ENCODE data around the gene ADRM1.

The ADRM1 gene

GRCh38 chr20:62337558-62338293, 34.9 kb downstream of the ADRM1 start:
- no peak for TF ChIP-seq CTCF (IDR thresholded peaks at IDR 0.05; ENCODE audit: low read depth, low read length, missing control alignments)
- no peak overlapping the region for H3K4me3 ChIP-seq (ENCODE audit: low read depth, low read length)
- in situ Hi-C loops (cut with HindIII; ENCODE audit: low sequenced_read_pairs) = no loop called here
- no peak for DNase-seq (ENCODE audit: low read depth)

GRCh38 chr20:62338294-62338620, 35.5 kb downstream of the ADRM1 start:
- in situ Hi-C loops (cut with HindIII; ENCODE audit: low sequenced_read_pairs) = no loop called here
- H3K4me3 ChIP-seq (ENCODE audit: low read depth, low read length) = no peak overlapping the region
- no peak for TF ChIP-seq CTCF (IDR thresholded peaks at IDR 0.05; ENCODE audit: low read depth, low read length, missing control alignments)
- DNase-seq (ENCODE audit: low read depth) = no peak

GRCh38 chr20:62339647-62340062, 36.9 kb downstream of the ADRM1 start:
- TF ChIP-seq CTCF (IDR thresholded peaks at IDR 0.05; ENCODE audit: low read depth, low read length, missing control alignments) = no peak
- DNase-seq (ENCODE audit: low read depth) = no peak
- no peak overlapping the region for H3K4me3 ChIP-seq (ENCODE audit: low read depth, low read length)
- in situ Hi-C loops (cut with HindIII; ENCODE audit: low sequenced_read_pairs) = no loop called here

- TF ChIP-seq CTCF (IDR thresholded peaks at IDR 0.05; ENCODE audit: low read depth, low read length, missing control alignments) = no peak
- in situ Hi-C loops (cut with HindIII; ENCODE audit: low sequenced_read_pairs) = no loop called here
- no peak for DNase-seq (ENCODE audit: low read depth)
- H3K4me3 ChIP-seq (ENCODE audit: low read depth, low read length) = no peak overlapping the region
Measured at GRCh38 chr20:62342910-62343309, 40.1 kb downstream of the ADRM1 start.

- DNase-seq (ENCODE audit: low read depth) = no peak
- no peak for TF ChIP-seq CTCF (IDR thresholded peaks at IDR 0.05; ENCODE audit: low read depth, low read length, missing control alignments)
Measured at GRCh38 chr20:62344092-62344491, 41.3 kb downstream of the ADRM1 start.

GRCh38 chr20:62344782-62345181, 42.0 kb downstream of the ADRM1 start:
- in situ Hi-C loops (cut with HindIII; ENCODE audit: low sequenced_read_pairs) = no loop called here
- H3K4me3 ChIP-seq (ENCODE audit: low read depth, low read length) = no peak overlapping the region
- no peak for DNase-seq (ENCODE audit: low read depth)
- no peak for TF ChIP-seq CTCF (IDR thresholded peaks at IDR 0.05; ENCODE audit: low read depth, low read length, missing control alignments)

More at GRCh38 chr20:62344092-62344491, 41.3 kb downstream of the ADRM1 start:
- in situ Hi-C loops (cut with HindIII; ENCODE audit: low sequenced_read_pairs) = no loop called here
- no peak overlapping the region for H3K4me3 ChIP-seq (ENCODE audit: low read depth, low read length)

Data from astrocyte of the cerebellum (primary cell).